ENCODE data around the gene MINDY1.

Gene MINDY1

DNA sequence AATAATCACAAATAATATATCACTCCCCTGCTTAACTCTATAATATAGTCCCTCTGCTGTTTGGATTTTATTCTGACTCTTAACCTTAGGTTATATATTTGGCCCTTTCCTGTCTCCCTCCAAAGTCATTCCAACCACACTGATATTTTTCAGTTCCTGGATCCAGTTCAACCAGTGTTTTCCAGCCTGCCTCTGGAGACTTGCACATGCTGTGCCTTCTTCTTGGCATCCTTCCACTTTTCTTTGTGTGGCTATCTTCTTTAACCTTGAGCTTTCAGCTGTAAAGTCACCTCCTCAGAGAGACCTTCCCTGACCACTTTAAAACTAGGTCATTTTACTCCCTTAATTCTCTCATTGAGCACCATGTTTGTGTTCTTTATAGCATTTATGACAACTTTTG is 51.4 kb downstream of the MINDY1 start:
- intact Hi-C loops (cut with micrococcal nuclease): loop anchor here (10.0 kb wide), 1 partner anchor 200 kb away; no protein-coding TSS in a partner anchor
- Mint-ChIP-seq H3K36me3 (ENCODE audit: low read depth) (peaks cover 100% of the 10 kb centered on the region), H3K9me3 (no peaks in the 10 kb centered on the region), H3K27me3 (no peaks in the 10 kb centered on the region), H3K4me3 (no peak overlapping the region), H3K27ac (no peak overlapping the region), H3K4me1 (ENCODE audit: low read depth) (no peaks in the 10 kb centered on the region)

DNA sequence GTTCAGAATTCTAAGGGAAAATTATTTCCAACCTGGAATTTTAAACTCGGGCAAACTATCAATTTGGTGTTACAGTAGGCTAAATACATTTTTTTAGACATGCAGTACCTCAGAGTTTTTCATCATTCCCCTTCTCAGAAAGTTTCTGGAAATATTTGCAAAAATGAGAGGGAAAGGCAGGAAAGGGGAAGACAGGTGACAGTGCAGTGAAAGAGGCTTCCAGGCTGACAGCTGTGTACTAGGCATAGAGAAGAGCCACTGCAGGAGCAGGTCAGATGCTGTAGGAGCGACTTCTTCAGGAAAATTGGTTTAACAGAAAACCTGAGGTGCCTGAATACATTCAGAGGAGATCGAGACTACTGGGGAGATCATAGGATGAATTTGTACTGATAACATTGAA is 52.0 kb downstream of the MINDY1 start:
- no peak overlapping the region for H3K27ac Mint-ChIP-seq
- peaks cover 100% of the 10 kb centered on the region for H3K36me3 Mint-ChIP-seq (ENCODE audit: low read depth)
- no peak overlapping the region for H3K4me3 Mint-ChIP-seq
- intact Hi-C loops (cut with micrococcal nuclease): loop anchor here (10.0 kb wide), 1 partner anchor 200 kb away; no protein-coding TSS in a partner anchor
- no peaks in the 10 kb centered on the region for H3K9me3 Mint-ChIP-seq
- no peaks in the 10 kb centered on the region for H3K4me1 Mint-ChIP-seq (ENCODE audit: low read depth)
- H3K27me3 Mint-ChIP-seq: no peaks in the 10 kb centered on the region

Data from dendritic cell treated with granulocyte-macrophage colony-stimulating factor and Interleukin-4, amounts not matched to agents 40 ng/mL and 50 ng/mL, for 4 days (primary cell).